Effector CD4-positive, alpha-beta T cell (primary cell): Measurements from ENCODE around the gene CCDC57.
A peak's percentile ranks its signal among the peaks of the same experiment; 100 is the strongest.
"Not testable (repeated sequence)": the region's sequence is repeated elsewhere in the genome, so short reads cannot be mapped to it uniquely, and the experiment has no call there.

ENCODE experiments used
- DNase-seq: peaks from one replicate; pipeline ENCODE4 v3.0.0-alpha.2; 2020
- total RNA-seq: gene quantifications from one replicate; lab custom pipeline; 2026; lab: John Stamatoyannopoulos, UW

Gene CCDC57
- total RNA-seq, result 101 reads per million, percentile 83 among the genes with 10 or more reads in this experiment

DNA sequence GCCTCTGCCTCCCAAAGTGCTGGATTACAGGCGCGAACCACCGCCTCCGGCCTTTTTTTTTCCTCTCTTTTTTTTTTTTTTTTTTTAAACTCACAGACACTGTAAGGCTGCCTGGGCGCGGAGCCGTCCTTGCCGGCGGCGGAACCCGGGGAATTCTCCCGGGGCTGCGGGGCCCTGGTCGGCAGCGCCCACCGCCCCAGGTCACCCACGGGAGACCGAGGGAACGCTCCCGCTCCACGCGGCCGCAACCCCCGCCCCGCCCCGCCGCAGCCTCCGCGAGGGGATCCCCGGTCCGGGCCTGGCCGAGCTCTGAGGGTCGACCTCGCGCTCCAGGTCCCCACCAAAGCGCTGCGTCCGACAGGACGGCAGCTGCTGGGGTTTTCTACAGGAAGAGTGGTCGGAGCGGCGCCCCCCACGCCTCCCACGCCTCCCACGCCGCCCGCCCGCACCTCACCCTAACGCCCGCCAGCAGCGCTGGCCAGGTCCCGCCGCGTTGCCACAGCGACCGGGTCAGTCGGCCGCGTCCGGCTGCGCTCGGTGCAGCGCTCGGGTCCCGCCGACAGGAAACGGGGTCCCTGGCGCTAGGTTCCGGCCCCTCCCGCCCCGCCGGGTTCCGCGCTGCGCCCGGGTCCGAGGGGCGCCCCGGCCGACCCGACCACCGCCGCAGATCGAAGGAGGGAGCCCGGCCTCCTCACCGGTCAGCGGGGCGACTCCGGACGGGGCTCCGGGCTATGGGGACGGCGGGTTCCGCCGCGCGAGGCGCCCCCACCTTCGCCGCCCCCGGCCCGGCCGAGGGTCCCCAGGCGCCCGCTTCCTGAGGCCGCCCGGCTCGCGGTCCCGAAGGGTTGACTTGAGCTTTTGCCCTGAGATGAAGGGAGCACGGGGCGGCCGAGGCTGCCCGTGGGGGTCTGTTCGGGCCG lies at the start of gene CCDC57:
CCDC57 (minus strand) TSS at position 512 of the 920 bp plus-strand sequence. CDS start 10,898 bp downstream, outside the sequence.
- no peak for DNase-seq

- no peak for DNase-seq
Observed at GRCh38 chr17:82262344-82262743, 49.7 kb upstream of the CCDC57 start.

- DNase-seq, result not testable (repeated sequence)
Observed at GRCh38 chr17:82259972-82260961, 47.6 kb upstream of the CCDC57 start.

DNA sequence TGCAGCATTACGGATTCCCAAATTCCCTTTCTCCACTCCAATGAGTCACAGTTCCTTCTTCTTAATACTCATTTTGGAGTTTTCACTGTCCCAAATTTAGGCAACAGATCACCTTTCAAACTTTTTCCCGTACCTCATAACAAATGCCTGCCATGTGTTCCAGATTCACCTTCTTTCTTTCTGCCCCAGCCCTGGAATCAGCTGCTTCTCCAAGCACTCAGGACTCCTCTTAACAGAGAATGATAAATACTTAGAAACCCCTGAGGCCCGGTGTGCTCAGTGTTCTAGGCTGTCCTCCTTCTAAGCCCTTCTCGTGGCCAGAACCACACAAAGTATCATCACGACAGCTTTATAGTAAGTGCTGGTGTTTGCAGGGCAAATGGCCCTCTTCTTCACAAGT lies 45.9 kb upstream of the CCDC57 start:
- DNase-seq, result no peak

GRCh38 chr17:82257473-82257872 lies 44.8 kb upstream of the CCDC57 start:
- DNase-seq, result peak; percentile 42

GRCh38 chr17:82256242-82256885 lies 43.7 kb upstream of the CCDC57 start:
- no peak for DNase-seq

DNA sequence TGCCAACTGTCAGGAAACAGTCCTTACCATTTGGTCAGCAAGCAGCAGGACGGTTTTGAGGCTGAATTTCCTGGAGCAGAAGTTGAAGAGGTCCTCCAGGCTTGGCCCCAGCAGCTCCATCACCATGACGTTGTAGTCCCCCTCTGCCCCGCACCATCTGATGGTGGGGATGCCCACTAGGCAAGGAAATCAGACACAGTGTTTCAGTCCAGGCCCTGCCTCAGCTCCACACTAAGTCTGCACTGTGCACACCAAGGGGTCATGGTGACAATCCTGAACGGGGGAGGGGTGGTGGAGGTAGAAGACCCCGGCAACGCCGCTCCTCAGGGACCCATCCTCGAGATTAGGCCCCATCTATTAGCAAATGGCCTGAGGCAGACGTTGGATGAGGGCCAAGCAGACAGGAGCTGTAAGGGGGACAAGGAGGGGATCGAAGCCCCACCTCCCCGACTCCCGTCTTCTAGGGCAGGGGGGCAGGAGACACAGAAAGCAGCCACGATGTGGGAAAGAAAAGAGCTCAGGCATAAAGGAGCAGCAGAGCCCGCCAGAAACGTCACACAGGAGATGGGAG lies 42.8 kb upstream of the CCDC57 start:
- DNase-seq, result no peak

GRCh38 chr17:82254746-82255145 lies 42.1 kb upstream of the CCDC57 start:
- not testable (repeated sequence) for DNase-seq

DNA sequence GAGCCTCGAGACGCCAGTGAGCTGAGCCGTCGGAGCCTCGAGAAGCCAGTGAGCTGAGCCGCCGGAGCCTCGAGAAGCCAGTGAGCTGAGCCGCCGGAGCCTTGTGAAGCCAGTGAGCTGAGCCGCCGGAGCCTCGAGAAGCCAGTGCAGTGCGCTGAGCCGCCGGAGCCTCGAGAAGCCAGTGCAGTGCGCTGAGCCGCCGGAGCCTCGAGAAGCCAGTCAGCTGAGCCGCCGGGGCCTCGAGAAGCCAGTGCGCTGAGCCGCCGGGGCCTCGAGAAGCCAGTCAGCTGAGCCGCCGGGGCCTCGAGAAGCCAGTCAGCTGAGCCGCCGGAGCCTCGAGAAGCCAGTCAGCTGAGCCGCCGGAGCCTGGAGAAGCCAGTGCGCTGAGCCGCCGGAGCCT lies 41.5 kb upstream of the CCDC57 start:
- DNase-seq, result not testable (repeated sequence)

DNA sequence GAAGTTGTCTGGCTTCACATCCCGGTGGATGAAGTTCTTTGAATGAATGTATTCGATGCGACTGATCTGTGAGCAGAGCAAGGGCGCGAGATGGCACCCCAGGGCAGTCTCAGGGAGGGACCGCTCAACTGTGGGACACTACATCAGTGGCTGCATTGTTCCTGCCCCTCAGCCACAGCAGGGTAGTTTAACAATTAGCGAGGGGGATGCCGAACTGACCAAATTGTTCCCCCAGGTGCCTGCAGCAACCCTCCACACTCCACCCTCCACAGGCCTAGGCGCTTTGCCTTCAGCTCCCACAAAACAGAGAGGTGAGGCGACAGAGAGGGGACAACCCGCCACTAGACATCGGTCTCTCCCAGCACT lies 40.5 kb upstream of the CCDC57 start:
- DNase-seq, result no peak

- DNase-seq, result no peak
Observed at GRCh38 chr17:82252511-82253178, 40.0 kb upstream of the CCDC57 start.

DNA sequence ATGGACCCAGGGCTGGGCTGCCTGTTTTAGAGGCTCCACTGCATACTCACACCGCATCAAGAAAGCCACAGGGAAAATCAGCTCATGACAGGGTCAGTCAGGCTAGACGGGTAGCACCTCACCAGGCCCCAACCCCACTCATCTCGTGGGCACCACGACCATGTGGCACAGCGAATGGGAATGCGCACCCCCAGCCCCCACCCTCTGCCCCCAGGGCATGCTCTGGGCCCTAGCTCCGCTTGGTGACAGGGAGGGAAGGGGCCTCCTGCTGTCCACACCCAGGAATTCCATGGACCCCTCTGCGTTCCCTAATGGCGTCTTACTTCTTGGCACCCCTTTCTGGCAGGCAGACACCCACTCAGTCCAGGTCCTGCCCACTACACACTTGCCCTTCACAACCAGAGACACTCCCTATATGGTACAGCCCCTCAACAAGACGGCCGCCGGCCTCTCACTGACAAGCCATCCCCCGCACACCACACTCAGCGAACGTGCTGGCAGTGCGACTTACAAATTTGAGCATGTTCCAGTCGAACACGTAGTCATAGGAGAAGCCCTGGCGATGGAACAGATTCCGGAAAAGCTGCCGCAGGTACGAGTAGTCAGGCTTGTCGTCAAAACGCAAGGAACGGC lies 38.3 kb upstream of the CCDC57 start:
- DNase-seq, result no peak

GRCh38 chr17:82249896-82250581 lies 37.4 kb upstream of the CCDC57 start:
- no peak for DNase-seq

DNA sequence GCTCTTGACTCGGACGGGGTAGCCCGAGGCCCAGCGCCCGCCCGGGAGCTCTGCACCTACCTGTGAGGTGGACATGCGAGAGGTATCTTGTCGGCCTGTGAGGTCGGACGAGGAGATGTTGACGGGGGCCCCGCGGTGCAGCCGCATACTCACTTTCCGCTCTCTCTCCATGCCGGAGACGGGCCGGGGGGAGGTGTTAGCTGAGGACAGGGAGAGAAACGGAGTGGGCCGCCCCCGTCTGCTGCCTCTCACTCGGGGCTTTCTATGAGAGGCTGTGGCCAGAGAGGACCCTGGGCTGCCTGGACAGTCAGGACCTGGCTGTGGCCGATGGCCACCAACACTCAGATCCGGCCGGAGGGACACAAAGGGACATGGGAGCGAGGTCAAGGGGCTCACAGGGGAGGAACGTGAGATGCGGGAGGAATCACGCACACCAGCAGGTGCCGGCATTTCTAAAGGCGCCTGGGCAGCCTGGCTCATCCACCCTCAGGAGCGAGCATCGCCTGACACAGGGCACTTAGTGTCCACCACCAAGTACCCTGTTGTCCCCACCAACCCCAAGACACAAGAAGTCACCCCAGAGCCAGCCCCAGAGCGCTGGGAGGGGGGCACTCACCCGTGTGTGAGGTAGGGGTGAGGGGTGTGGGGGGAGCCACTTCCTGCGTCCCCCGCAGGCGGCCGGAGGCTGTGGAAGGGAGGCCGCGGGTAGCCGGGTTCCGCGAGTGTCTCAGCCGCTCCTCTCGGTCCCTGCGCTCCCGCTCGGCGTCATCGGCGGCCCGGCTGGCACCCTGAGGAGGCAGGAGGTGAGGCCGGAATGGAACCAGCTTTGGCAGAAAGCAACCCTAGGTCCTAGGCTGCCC lies 36.4 kb upstream of the CCDC57 start:
- no peak for DNase-seq

- DNase-seq, result no peak
Observed at GRCh38 chr17:82247856-82248671, 35.4 kb upstream of the CCDC57 start.

DNA sequence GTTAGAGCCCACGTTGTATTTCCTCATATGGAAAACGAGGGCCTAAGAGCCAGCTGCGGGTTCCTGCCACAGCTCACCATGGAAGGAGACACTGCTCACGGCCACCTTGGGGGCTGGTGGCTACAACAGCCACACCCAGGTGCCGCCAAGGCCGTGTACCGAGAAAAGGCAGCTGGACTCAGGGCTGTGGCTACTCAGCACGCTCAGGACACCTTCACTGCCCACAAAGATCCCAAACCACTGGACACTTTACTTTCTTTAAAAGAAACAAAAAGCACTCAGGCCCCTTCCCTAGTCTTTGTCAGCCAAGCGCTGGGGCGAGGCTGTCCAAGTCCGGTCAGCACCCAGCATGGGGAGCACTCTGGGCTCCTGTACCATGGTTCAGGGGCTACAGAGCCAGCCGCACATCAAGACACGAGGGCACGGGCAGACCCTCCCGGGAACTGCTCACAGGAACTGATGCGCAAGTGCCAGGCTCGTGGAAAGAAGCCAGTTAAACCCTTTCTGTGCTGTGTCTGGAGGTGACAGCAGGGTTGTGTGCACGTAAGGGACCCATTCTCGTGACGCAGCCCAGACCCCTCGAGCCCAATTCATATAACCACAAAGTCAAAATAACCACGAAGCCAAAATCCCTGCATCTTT lies 34.7 kb upstream of the CCDC57 start:
- no peak for DNase-seq

DNA sequence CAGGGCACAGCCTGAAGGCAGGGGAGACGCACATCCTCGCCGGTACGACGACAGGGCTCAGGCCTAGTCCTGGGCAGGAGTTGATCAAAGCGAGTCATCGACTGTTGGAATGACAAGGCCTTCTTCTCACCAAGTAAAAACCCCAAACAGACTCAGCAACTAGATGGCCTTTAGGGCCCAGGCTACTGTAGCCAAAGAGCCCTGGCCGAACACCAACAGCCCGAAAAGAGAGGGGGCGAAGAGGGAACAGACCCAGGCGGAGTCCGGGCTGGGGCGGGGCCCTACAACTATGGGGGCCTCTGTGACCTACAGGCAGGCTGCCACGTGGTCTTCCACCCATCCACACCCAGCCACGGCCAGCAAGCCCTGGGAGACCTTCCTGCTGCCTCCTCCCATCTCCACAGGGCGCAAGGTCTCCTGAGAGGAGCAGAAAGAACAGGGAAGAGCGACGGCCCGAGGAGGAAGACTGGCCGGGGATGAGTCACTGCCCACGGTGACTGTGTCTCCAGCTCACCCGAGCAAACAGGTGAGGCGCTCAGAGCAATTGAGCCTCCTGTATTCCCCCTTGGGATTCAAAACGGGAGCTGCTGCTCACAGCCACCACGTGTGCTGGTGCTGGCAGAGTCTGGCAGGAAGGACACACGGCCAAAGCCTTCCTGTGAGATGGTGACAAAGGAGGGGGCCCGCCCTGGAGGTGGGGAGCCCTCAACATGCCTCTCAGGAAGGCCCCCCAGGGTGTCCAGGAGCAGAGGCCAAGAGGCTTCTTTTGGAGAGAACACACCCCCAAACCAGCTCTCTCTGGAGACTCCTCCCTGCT lies 33.9 kb upstream of the CCDC57 start:
- DNase-seq, result no peak
